ENCODE results near the gene LIMD2. TPM values are rescaled to one million over a fixed set of nuclear protein-coding genes. Genes with fewer than 3 reads are reported as not detected.

Gene LIMD2
- total RNA-seq (2014; rRNA removed; shearing (Covaris generic)) (98.8 and 119 TPM in 2 replicates), polyA plus RNA-seq (2016; fragmentation: Nextera tagmentation; extraction: Ambion mirVana) (105 and 107 TPM in 2 replicates)
- long read RNA-seq, transcript LIMD2-201 (5 exons, 3,193 nt): major isoform, 66 of 79 reads
- long read RNA-seq, partial matches to known transcripts: 5 of 79 reads
- long read RNA-seq, other reads (novel, unspliced or antisense): 7 of 79 reads

DNA sequence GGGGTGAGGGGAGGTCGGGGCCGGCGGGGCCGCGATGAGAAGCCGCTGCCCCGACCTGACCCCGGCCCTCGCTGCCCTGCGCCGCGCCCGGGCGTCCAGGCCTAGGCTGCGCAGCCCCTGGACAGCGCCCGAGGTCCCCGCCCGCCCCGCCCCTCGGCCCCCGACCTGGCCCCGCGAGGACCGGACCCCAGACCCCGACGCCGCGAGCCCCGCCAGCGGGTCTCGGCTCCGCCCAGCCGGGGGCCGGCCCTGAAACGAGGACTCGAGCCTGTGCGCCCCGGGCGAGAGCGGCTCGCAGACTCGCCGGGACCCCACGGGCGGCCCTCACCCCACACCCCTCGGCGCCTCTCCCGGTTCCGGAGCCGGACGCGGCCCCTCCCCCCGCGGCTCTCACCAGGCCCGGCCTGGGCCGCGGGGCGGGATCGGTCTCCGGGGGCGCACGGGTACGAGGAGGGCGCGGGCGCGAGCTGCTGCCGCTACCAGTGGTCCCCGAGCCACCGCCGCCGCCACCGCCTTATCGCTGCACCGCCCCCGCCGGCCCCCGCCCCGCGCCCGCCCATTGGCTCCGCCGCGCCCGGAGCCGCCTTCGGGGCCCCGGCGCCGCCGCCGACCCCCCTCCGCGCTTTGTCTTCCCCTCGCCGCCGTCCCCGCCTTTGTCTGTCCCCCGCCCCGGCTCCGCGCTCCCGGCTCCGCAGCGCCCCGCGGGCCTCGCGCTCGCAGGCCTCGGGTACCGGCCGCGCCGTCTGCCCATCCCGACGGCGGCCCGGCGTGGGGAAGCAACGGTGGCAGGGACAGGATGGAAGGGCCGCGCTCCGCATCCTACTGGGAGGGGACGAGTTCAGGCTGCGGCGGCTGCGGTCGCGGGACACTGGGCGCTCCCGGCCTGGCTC is at the start of gene LIMD2:
LIMD2 (minus strand) TSS at position 488 of the 890 bp plus-strand sequence. CDS start 827 bp downstream, outside the sequence.
- Histone ChIP-seq H3K36me3 (ENCODE audit: insufficient read depth) (no peaks in the 10 kb centered on the region), H3K4me3 (peak within 1 kb of the TSS; percentile 81), H3K27me3 (ENCODE audit: insufficient read depth) (no peaks in the 10 kb centered on the region; the same call in 1 of the 2 replicates), H4K20me1 (replicated peaks; ENCODE audit: insufficient read depth) (no peaks in the 10 kb centered on the region), H2AFZ (peak within 1 kb of the TSS; percentile 80), H3K4me2 (peak within 1 kb of the TSS; percentile 95), H3K79me2 (replicated peaks; ENCODE audit: insufficient read depth) (peaks cover 6% of the 10 kb centered on the region; the same call in 1 of the 2 replicates), H3K27ac (ENCODE audit: low read depth) (peak within 1 kb of the TSS; percentile 79; the same call in 1 of the 2 replicates), H3K9me2 (ENCODE audit: insufficient read depth) (no peaks in the 10 kb centered on the region), H3K4me1 (ENCODE audit: insufficient read depth) (peaks cover 32% of the 10 kb centered on the region), H3F3A (replicated peaks; ENCODE audit: low read depth) (peaks cover 17% of the 10 kb centered on the region)
- TF ChIP-seq, protein P1, sequence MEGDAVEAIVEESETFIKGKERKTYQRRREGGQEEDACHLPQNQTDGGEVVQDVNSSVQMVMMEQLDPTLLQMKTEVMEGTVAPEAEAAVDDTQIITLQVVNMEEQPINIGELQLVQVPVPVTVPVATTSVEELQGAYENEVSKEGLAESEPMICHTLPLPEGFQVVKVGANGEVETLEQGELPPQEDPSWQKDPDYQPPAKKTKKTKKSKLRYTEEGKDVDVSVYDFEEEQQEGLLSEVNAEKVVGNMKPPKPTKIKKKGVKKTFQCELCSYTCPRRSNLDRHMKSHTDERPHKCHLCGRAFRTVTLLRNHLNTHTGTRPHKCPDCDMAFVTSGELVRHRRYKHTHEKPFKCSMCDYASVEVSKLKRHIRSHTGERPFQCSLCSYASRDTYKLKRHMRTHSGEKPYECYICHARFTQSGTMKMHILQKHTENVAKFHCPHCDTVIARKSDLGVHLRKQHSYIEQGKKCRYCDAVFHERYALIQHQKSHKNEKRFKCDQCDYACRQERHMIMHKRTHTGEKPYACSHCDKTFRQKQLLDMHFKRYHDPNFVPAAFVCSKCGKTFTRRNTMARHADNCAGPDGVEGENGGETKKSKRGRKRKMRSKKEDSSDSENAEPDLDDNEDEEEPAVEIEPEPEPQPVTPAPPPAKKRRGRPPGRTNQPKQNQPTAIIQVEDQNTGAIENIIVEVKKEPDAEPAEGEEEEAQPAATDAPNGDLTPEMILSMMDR (conservative IDR thresholded peaks at IDR 0.05; ENCODE audit: low read depth in 2 of 2): no peak
- TF ChIP-seq, protein P2, sequence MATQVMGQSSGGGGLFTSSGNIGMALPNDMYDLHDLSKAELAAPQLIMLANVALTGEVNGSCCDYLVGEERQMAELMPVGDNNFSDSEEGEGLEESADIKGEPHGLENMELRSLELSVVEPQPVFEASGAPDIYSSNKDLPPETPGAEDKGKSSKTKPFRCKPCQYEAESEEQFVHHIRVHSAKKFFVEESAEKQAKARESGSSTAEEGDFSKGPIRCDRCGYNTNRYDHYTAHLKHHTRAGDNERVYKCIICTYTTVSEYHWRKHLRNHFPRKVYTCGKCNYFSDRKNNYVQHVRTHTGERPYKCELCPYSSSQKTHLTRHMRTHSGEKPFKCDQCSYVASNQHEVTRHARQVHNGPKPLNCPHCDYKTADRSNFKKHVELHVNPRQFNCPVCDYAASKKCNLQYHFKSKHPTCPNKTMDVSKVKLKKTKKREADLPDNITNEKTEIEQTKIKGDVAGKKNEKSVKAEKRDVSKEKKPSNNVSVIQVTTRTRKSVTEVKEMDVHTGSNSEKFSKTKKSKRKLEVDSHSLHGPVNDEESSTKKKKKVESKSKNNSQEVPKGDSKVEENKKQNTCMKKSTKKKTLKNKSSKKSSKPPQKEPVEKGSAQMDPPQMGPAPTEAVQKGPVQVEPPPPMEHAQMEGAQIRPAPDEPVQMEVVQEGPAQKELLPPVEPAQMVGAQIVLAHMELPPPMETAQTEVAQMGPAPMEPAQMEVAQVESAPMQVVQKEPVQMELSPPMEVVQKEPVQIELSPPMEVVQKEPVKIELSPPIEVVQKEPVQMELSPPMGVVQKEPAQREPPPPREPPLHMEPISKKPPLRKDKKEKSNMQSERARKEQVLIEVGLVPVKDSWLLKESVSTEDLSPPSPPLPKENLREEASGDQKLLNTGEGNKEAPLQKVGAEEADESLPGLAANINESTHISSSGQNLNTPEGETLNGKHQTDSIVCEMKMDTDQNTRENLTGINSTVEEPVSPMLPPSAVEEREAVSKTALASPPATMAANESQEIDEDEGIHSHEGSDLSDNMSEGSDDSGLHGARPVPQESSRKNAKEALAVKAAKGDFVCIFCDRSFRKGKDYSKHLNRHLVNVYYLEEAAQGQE (IDR thresholded peaks at IDR 0.05; ENCODE audit: unreplicated experiment): peak; percentile 55
- Mint-ChIP-seq H3K36me3 (ENCODE audit: low read depth) (peaks cover 42% of the 10 kb centered on the region), H3K4me3 (peak within 1 kb of the TSS; percentile 76), H3K4me1 (peaks cover 53% of the 10 kb centered on the region), H3K27me3 (ENCODE audit: insufficient read depth, low read depth, poor library complexity) (peaks cover 16% of the 10 kb centered on the region), H3K9me3 (no peaks in the 10 kb centered on the region; the same call in 2 of the 3 replicates), H3K27ac (peak within 1 kb of the TSS; percentile 65; the same call in 1 of the 2 replicates)
- DNase-seq (ENCODE audit: low spot score) (peak; percentile 72), ATAC-seq (peak; percentile 10)

DNA sequence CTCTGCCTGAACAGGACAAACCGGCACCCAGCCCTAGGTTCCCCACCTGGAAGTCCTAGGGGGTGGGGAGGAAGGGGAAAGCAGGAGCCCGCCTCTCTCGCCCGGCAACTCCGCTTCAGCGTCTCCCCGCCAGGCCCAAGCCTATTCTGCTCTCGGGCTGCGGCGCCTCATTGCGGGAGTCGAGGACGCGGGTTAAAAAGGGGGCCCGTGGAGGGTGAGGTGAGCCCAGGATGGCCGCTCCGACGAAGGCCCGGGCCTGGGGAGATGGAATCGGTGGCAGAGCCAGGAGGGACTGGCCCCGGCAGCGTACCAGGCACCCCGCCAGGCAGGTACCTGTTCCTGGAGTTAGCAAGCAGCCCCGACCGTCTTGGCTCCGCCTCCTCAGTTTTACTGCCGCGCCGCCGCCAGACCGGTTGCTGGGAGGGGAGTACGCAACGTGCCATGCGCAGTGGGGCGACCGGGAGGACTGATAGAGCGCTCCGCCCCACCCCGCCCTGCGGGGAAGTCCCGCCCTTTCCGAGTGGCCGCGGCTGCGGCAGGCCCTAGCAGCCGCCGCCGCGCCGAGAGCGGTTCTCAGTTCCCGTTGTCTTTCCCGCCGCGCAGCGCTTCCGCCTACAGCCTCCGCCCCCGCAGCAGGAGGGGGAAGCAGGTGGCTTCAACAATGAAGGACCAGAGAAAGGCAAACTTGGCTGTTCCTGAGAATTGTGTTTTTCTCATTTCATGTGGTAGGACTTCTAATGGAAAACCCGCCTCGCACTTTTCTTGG is 41.7 kb upstream of the LIMD2 start, which contains the start of gene STRADA:
STRADA (minus strand) TSS at position 392 of the 766 bp plus-strand sequence. CDS start 13,430 bp downstream, outside the sequence.
- peak within 1 kb of the TSS; percentile 95 for H3K4me3 Mint-ChIP-seq
- peaks cover 9% of the 10 kb centered on the region; the same call in 1 of the 2 replicates for H3K4me1 ChIP-seq (ENCODE audit: insufficient read depth)

More for the DNA sequence above, 41.7 kb upstream of the LIMD2 start, which contains the start of gene STRADA:
- H3K27ac Mint-ChIP-seq: peak within 1 kb of the TSS; percentile 98
- ATAC-seq: peak; percentile 94
- H3K9me2 ChIP-seq (ENCODE audit: insufficient read depth): no peaks in the 10 kb centered on the region
- peak; percentile 99 for DNase-seq (ENCODE audit: low spot score)
- H3K4me2 ChIP-seq: peak within 1 kb of the TSS; percentile 96
- peaks cover 10% of the 10 kb centered on the region; the same call in 2 of the 3 replicates for H3K36me3 Mint-ChIP-seq (ENCODE audit: low read depth)
- peak within 1 kb of the TSS; percentile 90 for H2AFZ ChIP-seq
- peak within 1 kb of the TSS; percentile 100 for H3K27ac ChIP-seq (ENCODE audit: low read depth)
- peak within 1 kb of the TSS; percentile 88 for H3K4me3 ChIP-seq
- no peaks in the 10 kb centered on the region for H3K9me3 Mint-ChIP-seq
- TF ChIP-seq, protein P3, sequence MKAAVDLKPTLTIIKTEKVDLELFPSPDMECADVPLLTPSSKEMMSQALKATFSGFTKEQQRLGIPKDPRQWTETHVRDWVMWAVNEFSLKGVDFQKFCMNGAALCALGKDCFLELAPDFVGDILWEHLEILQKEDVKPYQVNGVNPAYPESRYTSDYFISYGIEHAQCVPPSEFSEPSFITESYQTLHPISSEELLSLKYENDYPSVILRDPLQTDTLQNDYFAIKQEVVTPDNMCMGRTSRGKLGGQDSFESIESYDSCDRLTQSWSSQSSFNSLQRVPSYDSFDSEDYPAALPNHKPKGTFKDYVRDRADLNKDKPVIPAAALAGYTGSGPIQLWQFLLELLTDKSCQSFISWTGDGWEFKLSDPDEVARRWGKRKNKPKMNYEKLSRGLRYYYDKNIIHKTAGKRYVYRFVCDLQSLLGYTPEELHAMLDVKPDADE (IDR thresholded peaks at IDR 0.05): 0 out of 2 replicates have a peak, but pooled peaks have one; percentile 40
- no peak for TF ChIP-seq ZNF114 (CRISPR knock-in tag; IDR thresholded peaks at IDR 0.05)
- TF ChIP-seq CREB1 (CRISPR knock-in tag; IDR thresholded peaks at IDR 0.05; ENCODE audit: low read depth): peak; percentile 27; the same call in 1 of the 2 replicates
- peak; percentile 90 for TF ChIP-seq POLR2AphosphoS5 (IDR thresholded peaks at IDR 0.05; ENCODE audit: low read depth)
- no peak for TF ChIP-seq STAT1 (IDR thresholded peaks at IDR 0.05; ENCODE audit: unreplicated experiment)
- H3K36me3 ChIP-seq (ENCODE audit: insufficient read depth): peaks cover 10% of the 10 kb centered on the region; the same call in 1 of the 2 replicates
- peaks cover 10% of the 10 kb centered on the region; the same call in 2 of the 3 replicates for H3K4me1 Mint-ChIP-seq
- H3K27me3 ChIP-seq (ENCODE audit: insufficient read depth): no peaks in the 10 kb centered on the region
- H4K20me1 ChIP-seq (replicated peaks; ENCODE audit: insufficient read depth): no peaks in the 10 kb centered on the region
- peaks cover 12% of the 10 kb centered on the region for H3K27me3 Mint-ChIP-seq (ENCODE audit: insufficient read depth, low read depth, poor library complexity)
- peaks cover 19% of the 10 kb centered on the region for H3F3A ChIP-seq (replicated peaks; ENCODE audit: low read depth)
- H3K79me2 ChIP-seq (replicated peaks; ENCODE audit: insufficient read depth): peaks cover 6% of the 10 kb centered on the region
